ENCODE measurements around the gene MLKL. TPM values are rescaled to one million over a fixed set of nuclear protein-coding genes. Genes with fewer than 3 reads are reported as not detected.

MLKL gene
- total and polyA plus RNA-seq, 2 donors (not counting 3 experiments of a cell fraction or from before 2014, with no cell fraction given), result 8.1 to 26.5 TPM

- DNase-seq (ENCODE audit: low read depth, low spot score) (no peak), FAIRE-seq (no peak)
- ChIA-PET POLR2A (no interaction called here), CTCF (no interaction called here)
- Histone ChIP-seq H3K4me1 (ENCODE audit: control insufficient read depth, extremely low read depth, insufficient read depth, low read length) (no peaks in the 10 kb centered on the region), H2AFZ (ENCODE audit: low read depth, low read length) (no peak overlapping the region), H3K27ac (ENCODE audit: insufficient read depth, low read depth, low read length) (no peak overlapping the region), H3K9ac (replicated peaks; ENCODE audit: extremely low read depth, insufficient read depth, low read length) (no peak overlapping the region), H3K79me2 (ENCODE audit: control insufficient read depth, insufficient read depth, low read length) (no peaks in the 10 kb centered on the region), H3K4me3 (replicated peaks in 1 of 3; ENCODE audit: insufficient read depth in 1 of 3, low read depth in 1 of 3, low read length in 3 of 3) (no peak overlapping the region), H3K9me1 (replicated peaks; ENCODE audit: control insufficient read depth, extremely low read depth, insufficient read depth, low read length) (no peaks in the 10 kb centered on the region), H3K27me3 (ENCODE audit: control insufficient read depth in 2 of 2, insufficient read depth in 2 of 2, low read length in 2 of 2) (peaks cover 0 to 3% of the 10 kb centered on the region in 2 experiments), H3K9me3 (replicated peaks; ENCODE audit: control insufficient read depth, insufficient read depth, low read length) (no peaks in the 10 kb centered on the region), H3K36me3 (ENCODE audit: control insufficient read depth in 2 of 2, extremely low read depth in 1 of 2, insufficient read depth in 2 of 2, low read length in 2 of 2) (no peaks in the 10 kb centered on the region), H3K4me2 (ENCODE audit: insufficient read depth, low read length) (no peak overlapping the region), H4K20me1 (replicated peaks; ENCODE audit: control insufficient read depth, extremely low read depth, insufficient read depth, low read length) (no peaks in the 10 kb centered on the region)
- intact Hi-C loops (cut with micrococcal nuclease), result no loop called here
- TF ChIP-seq POLR2AphosphoS5 (IDR thresholded peaks at IDR 0.05; ENCODE audit: insufficient read depth, low read depth, low read length), result no peak
- TF ChIP-seq EZH2 (IDR thresholded peaks at IDR 0.05; ENCODE audit: borderline replicate concordance, low read depth, low read length, severe bottlenecking), result no peak
- BruUV-seq (replicated peaks), result no TSS peak
- dilution Hi-C loops (cut with MboI; ENCODE audit: extremely low pct_ligation_motif_present, low sequenced_read_pairs), result no loop called here
Measured at GRCh38 chr16:74749291-74750055, 48.8 kb upstream of the MLKL start.

GRCh38 chr16:74748616-74749026, 48.0 kb upstream of the MLKL start:
- no peak for TF ChIP-seq FOS (IDR thresholded peaks at IDR 0.05; ENCODE audit: borderline replicate concordance, insufficient read depth, low read length)
- TF ChIP-seq POLR2A (IDR thresholded peaks at IDR 0.05; ENCODE audit: low read depth, low read length), result no peak
- TF ChIP-seq JUN (IDR thresholded peaks at IDR 0.05; ENCODE audit: borderline replicate concordance, insufficient read depth, insufficient read length, low read depth), result no peak
- no peak for TF ChIP-seq POLR2AphosphoS5 (IDR thresholded peaks at IDR 0.05; ENCODE audit: insufficient read depth, low read depth, low read length)
- no peak for TF ChIP-seq CTCF (IDR thresholded peaks at IDR 0.05; ENCODE audit: extremely low read depth in 1 of 2, insufficient read depth in 1 of 2, low read depth in 1 of 2, low read length in 2 of 2)
- TF ChIP-seq MAX (IDR thresholded peaks at IDR 0.05; ENCODE audit: insufficient read depth, insufficient read length), result no peak
- TF ChIP-seq MYC (IDR thresholded peaks at IDR 0.05; ENCODE audit: low read depth, low read length), result no peak
- no peak for TF ChIP-seq EZH2 (IDR thresholded peaks at IDR 0.05; ENCODE audit: borderline replicate concordance, low read depth, low read length, severe bottlenecking)
- Histone ChIP-seq H3K9me3 (replicated peaks; ENCODE audit: control insufficient read depth, insufficient read depth, low read length) (no peaks in the 10 kb centered on the region), H3K4me2 (ENCODE audit: insufficient read depth, low read length) (no peak overlapping the region), H3K9me1 (replicated peaks; ENCODE audit: control insufficient read depth, extremely low read depth, insufficient read depth, low read length) (no peaks in the 10 kb centered on the region), H3K9ac (replicated peaks; ENCODE audit: extremely low read depth, insufficient read depth, low read length) (no peak overlapping the region), H3K4me1 (ENCODE audit: control insufficient read depth, extremely low read depth, insufficient read depth, low read length) (no peaks in the 10 kb centered on the region), H3K4me3 (replicated peaks in 1 of 3; ENCODE audit: insufficient read depth in 1 of 3, low read depth in 1 of 3, low read length in 3 of 3) (no peak overlapping the region), H2AFZ (ENCODE audit: low read depth, low read length) (no peak overlapping the region), H3K27me3 (ENCODE audit: control insufficient read depth in 2 of 2, insufficient read depth in 2 of 2, low read length in 2 of 2) (peaks cover 0 to 3% of the 10 kb centered on the region in 2 experiments), H3K36me3 (ENCODE audit: control insufficient read depth in 2 of 2, extremely low read depth in 1 of 2, insufficient read depth in 2 of 2, low read length in 2 of 2) (no peaks in the 10 kb centered on the region), H3K27ac (ENCODE audit: insufficient read depth, low read depth, low read length) (no peak overlapping the region), H3K79me2 (ENCODE audit: control insufficient read depth, insufficient read depth, low read length) (no peaks in the 10 kb centered on the region), H4K20me1 (replicated peaks; ENCODE audit: control insufficient read depth, extremely low read depth, insufficient read depth, low read length) (no peaks in the 10 kb centered on the region)
- CTCF ChIA-PET, result no interaction called here
- POLR2A ChIA-PET, result no interaction called here
- BruUV-seq (replicated peaks), result no TSS peak
- FAIRE-seq (no peak), DNase-seq (ENCODE audit: low read depth, low spot score) (no peak)
- intact Hi-C loops (cut with micrococcal nuclease) (no loop called here), dilution Hi-C loops (cut with MboI; ENCODE audit: extremely low pct_ligation_motif_present, low sequenced_read_pairs) (no loop called here)
